Adrenal gland (tissue), 12 donors: ENCODE results near the gene KHSRP. TPM values are rescaled to one million over a fixed set of nuclear protein-coding genes. Genes with fewer than 3 reads are reported as not detected.

Experiments used
- DNase-seq, 7 donors: peaks; one replicate each; pipeline ENCODE4 v3.0.0-alpha.2; 2019 to 2020
- H3K27ac ChIP-seq, 5 donors: fragments of 200-600 bp; sonication (generic) in 4 of 5; 1 replicate in 3 of 5; 2 replicates in 2 of 5; pipeline versions ENCODE4 v1.5.1 to v1.8.0; 2016 to 2020; ENCODE audit warnings: mild to moderate bottlenecking in 1 of 5
- H3K27me3 ChIP-seq: fragments of 200-600 bp; 2 replicates; pipeline ENCODE4 v1.8.0; 2021
- H3K36me3 ChIP-seq, 2 donors: fragments of 200-600 bp; replicated peaks in 1 of 2; 1 replicate in 1 of 2; 2 replicates in 1 of 2; pipeline versions ENCODE4 v1.5.1 to v1.8.0; 2018 to 2022
- H3K4me1 ChIP-seq, 2 donors: fragments of 200-600 bp; replicated peaks in 1 of 2; 1 replicate in 1 of 2; 2 replicates in 1 of 2; pipeline versions ENCODE4 v1.5.1 to v1.8.0; 2018 to 2021
- H3K4me3 ChIP-seq, 4 donors: fragments of 200-600 bp; sonication (generic) in 3 of 4; one replicate each; pipeline ENCODE4 v1.5.1; 2016 to 2018
- H3K9me3 ChIP-seq, 3 donors: fragments of 200-600 bp; sonication (generic) in 1 of 3; replicated peaks in 1 of 3; 1 replicate in 2 of 3; 2 replicates in 1 of 3; pipeline versions ENCODE4 v1.5.1 to v1.8.0; 2016 to 2021
- CTCF ChIP-seq, 6 experiments: fragments of 450-650 bp in 4 of 6; fragments of 200-600 bp in 2 of 6; sonication (generic) in 1 of 6; IDR thresholded peaks; 1 replicate in 5 of 6; 2 replicates in 1 of 6; pipeline versions ENCODE4 v1.5.1 to v1.8.0; 2016 to 2021; ENCODE audit warnings: antibody characterized with exemption in 6 of 6, mild to moderate bottlenecking in 2 of 6, moderate library complexity in 1 of 6
- POLR2A ChIP-seq, 2 donors: fragments of 450-650 bp; IDR thresholded peaks; one replicate each; pipeline ENCODE4 v1.6.1; 2017; ENCODE audit warnings: antibody characterized with exemption in 2 of 2, mild to moderate bottlenecking in 2 of 2, moderate library complexity in 1 of 2
- WGBS, 4 donors: extraction: QIAGEN DNeasy Blood & Tissue Kit in 2 of 4; methylation state at CpG; one replicate each; pipeline versions ENCODE4 v1.1.5 to v1.1.7; 2013 to 2017; 5-methylcytosine and 5-hydroxymethylcytosine counted together
- intact Hi-C, 2 donors: fragments of 100-400 bp; cut with DNase I; formaldehyde crosslinking; loops; one replicate each; pipeline versions ENCODE4 v1.14.1 to v1.15.0; 2022 to 2023
- microRNA-seq, 3 donors: library from miRNA; unstranded; fragments of <30 nt; microRNA quantifications; one replicate each; pipeline ENCODE4, GENCODE V29; 2017 to 2020
- polyA plus RNA-seq, 3 donors: library from polyadenylated mRNA; stranded (reverse); fragments of 200-250 nt in 2 of 3; fragments of 350-450 nt in 1 of 3; fragmentation: Illumina TruSeq in 1 of 3; extraction: RNeasy Lipid Tissue Mini Kit (QIAGEN cat#74804) in 1 of 3; gene quantifications; one replicate each; pipeline ENCODE4 v1.2.3, GENCODE V29; 2013 to 2014
- small RNA-seq, 2 donors: library from RNA; depleted of rRNA; stranded (forward); fragments of <200 nt; gene quantifications; one replicate each; pipeline ENCODE3, GENCODE V24; 2016
- total RNA-seq, 9 donors: library from RNA; depleted of rRNA in 4 of 9; stranded (reverse); fragments of >200 nt in 4 of 9; fragments of 120-200 nt in 1 of 9; fragmentation: NEBNext Ultra II Directional in 1 of 9; extraction: Animal tissue kit (Norgen Biotek cat#: 25700) in 1 of 9; gene quantifications; one replicate each; pipeline versions ENCODE4 v1.1.0 to v1.2.4, GENCODE V29; 2013 to 2023
- donor health status: healthy with polysubstance abuse.
- donor health status: Bipolar disorder and iron deficiency.
- donor health status: DM: yes; HTN: yes; CAD: no.
- donor health status: DM: no; HTN: no; CAD: no.
- donor health status: DM: no; HTN: no; CAD: no.
- donor health status: DM: yes; HTN: yes; CAD: no.

The KHSRP gene
- total and polyA plus RNA-seq, 12 donors = 44.6 to 261 (median 134) TPM

GRCh38 chr19:6373813-6374108, 50.9 kb downstream of the KHSRP start:
- H3K36me3 ChIP-seq = peaks cover 0 to 14% of the 10 kb centered on the region in 2 donors
- H3K4me3 ChIP-seq = peak overlapping the region in 2 of 4 donors; percentile 78 to 99
- TF ChIP-seq CTCF (IDR thresholded peaks at IDR 0.05) (no peak), POLR2A (IDR thresholded peaks at IDR 0.05) (no peak)
- no peaks in the 10 kb centered on the region for H3K9me3 ChIP-seq
- 21 to 28% (median 24%) methylated on average over 4 to 5 of the region's 5 CpGs for WGBS, 4 donors
- no peak for DNase-seq
- intact Hi-C loops = no loop called here
- peaks cover 5% of the 10 kb centered on the region in 2 donors for H3K4me1 ChIP-seq
- H3K27me3 ChIP-seq = no peaks in the 10 kb centered on the region
- H3K27ac ChIP-seq = peak overlapping the region in 3 of 5 donors; percentile 17 to 96 (median 50)

GRCh38 chr19:6373096-6373812, 51.4 kb downstream of the KHSRP start:
- no peak for TF ChIP-seq CTCF (IDR thresholded peaks at IDR 0.05)
- TF ChIP-seq POLR2A (IDR thresholded peaks at IDR 0.05) = no peak
- intact Hi-C loops = no loop called here
- Histone ChIP-seq H3K4me3 (peak overlapping the region; percentile 78 to 99 (median 95)), H3K4me1 (peaks cover 5% of the 10 kb centered on the region in 2 donors), H3K27ac (peak overlapping the region; percentile 96 to 100 (median 99)), H3K9me3 (no peaks in the 10 kb centered on the region), H3K27me3 (no peaks in the 10 kb centered on the region), H3K36me3 (peaks cover 0 to 17% of the 10 kb centered on the region in 2 donors)
- peak; percentile 98 to 99 (median 99) for DNase-seq
- WGBS, 4 donors = 0 to 5% (median 1%) methylated on average over 19 to 53 of the region's 53 CpGs

- intact Hi-C loops = no loop called here
- H3K27me3 ChIP-seq = no peaks in the 10 kb centered on the region
- H3K36me3 ChIP-seq = peaks cover 0 to 23% of the 10 kb centered on the region in 2 donors
- peak; percentile 99 to 100 (median 100) for DNase-seq
- H3K4me1 ChIP-seq = peaks cover 5% of the 10 kb centered on the region in 2 donors
- no peaks in the 10 kb centered on the region for H3K9me3 ChIP-seq
- H3K27ac ChIP-seq = peak within 1 kb of the TSS; percentile 96 to 100 (median 99)
- peak within 1 kb of the TSS; percentile 78 to 99 (median 95) for H3K4me3 ChIP-seq
- 0% methylated on average over 9 to 47 of the region's 47 CpGs for WGBS, 4 donors
- peak; percentile 65 to 76 for TF ChIP-seq POLR2A (IDR thresholded peaks at IDR 0.05)
- TF ChIP-seq CTCF (IDR thresholded peaks at IDR 0.05) = no peak
These were observed 52.0 kb downstream of the KHSRP start, which contains the start of gene ALKBH7 for GRCh38 chr19:6372594-6373095. Gene ALKBH7, plus strand, starts transcription at chr19:6372794. Its CDS starts 27 bp downstream, at chr19:6372821.

- TF ChIP-seq CTCF (IDR thresholded peaks at IDR 0.05) = no peak
- TF ChIP-seq POLR2A (IDR thresholded peaks at IDR 0.05) = no peak
- 93 to 97% (median 95%) methylated on average over 16 to 21 of the region's 21 CpGs for WGBS, 4 donors
- Histone ChIP-seq H3K36me3 (peaks cover 0 to 51% of the 10 kb centered on the region in 2 donors), H3K27ac (no peak overlapping the region), H3K27me3 (no peaks in the 10 kb centered on the region), H3K9me3 (no peaks in the 10 kb centered on the region), H3K4me3 (no peak overlapping the region), H3K4me1 (peaks cover 0 to 9% of the 10 kb centered on the region in 2 donors)
- intact Hi-C loops = no loop called here
- DNase-seq = no peak
These were observed 60.3 kb downstream of the KHSRP start for GRCh38 chr19:6364353-6364752.

Small RNAs within 50 kb of the gene (microRNA-seq; reads per million reads assigned to microRNA genes)
- gene MIR3940 (2.2 to 318 (median 56.5) reads per million in 3 donors), gene MIR6790 (0 to 0.28 (median 0) reads per million in 3 donors), gene MIR6885 (1.3 to 3.4 (median 1.9) reads per million in 3 donors)

Small RNAs within 50 kb of the gene (small RNA-seq; reads per million reads assigned to genes)
- gene MIR6790 = 0 reads per million in 2 donors
- gene MIR6885 = 0 to 0.08 reads per million in 2 donors

Other genes with a start within 250 kb of the KHSRP start
- gene MLLT1, start 144.8 kb downstream of the KHSRP start, total RNA-seq = 10 to 100 TPM in 8 of 9 donors, 1 to 10 TPM in 1; 9.3 to 66.3 (median 22.8) TPM
- 10 to 100 TPM; 10.4 to 41.1 (median 33.6) TPM for gene MLLT1, start 144.8 kb downstream of the KHSRP start, polyA plus RNA-seq
- under 1 TPM in 1 of 9 donors, not detected in 8; 0.11 TPM for gene ACER1, start 91.2 kb downstream of the KHSRP start, total RNA-seq
- gene ACER1, start 91.2 kb downstream of the KHSRP start, polyA plus RNA-seq = under 1 TPM in 1 of 3 donors, not detected in 2; 0.16 TPM
- gene CLPP, start 63.3 kb downstream of the KHSRP start, total RNA-seq = 100 to 1,000 TPM in 5 of 9 donors, 10 to 100 TPM in 4; 81.6 to 151 (median 101) TPM
- 10 to 100 TPM; 35.7 to 69.8 (median 57.2) TPM for gene CLPP, start 63.3 kb downstream of the KHSRP start, polyA plus RNA-seq
- gene ALKBH7, start 52.0 kb downstream of the KHSRP start, total RNA-seq = 100 to 1,000 TPM in 3 of 9 donors, 10 to 100 TPM in 6; 63.8 to 137 (median 86.8) TPM
- 10 to 100 TPM in 2 of 3 donors, 1 to 10 TPM in 1; 3.2 to 59.2 (median 52.9) TPM for gene ALKBH7, start 52.0 kb downstream of the KHSRP start, polyA plus RNA-seq
- 1 to 10 TPM in 7 of 9 donors, under 1 TPM in 2; 0.48 to 3.6 (median 1.3) TPM for gene PSPN, start 48.9 kb downstream of the KHSRP start, total RNA-seq
- gene PSPN, start 48.9 kb downstream of the KHSRP start, polyA plus RNA-seq = 1 to 10 TPM in 1 of 3 donors, under 1 TPM in 2; 0.67 to 2.3 (median 0.86) TPM
- 10 to 100 TPM; 29.0 to 67.3 (median 48.6) TPM for gene GTF2F1, start 31.6 kb downstream of the KHSRP start, total RNA-seq
- gene GTF2F1, start 31.6 kb downstream of the KHSRP start, polyA plus RNA-seq = 10 to 100 TPM; 57.1 to 79.1 (median 73.1) TPM
- under 1 TPM in 4 of 9 donors, not detected in 5; 0.18 to 0.46 (median 0.29) TPM for gene SLC25A41, start 9.0 kb upstream of the KHSRP start, total RNA-seq
- gene SLC25A41, start 9.0 kb upstream of the KHSRP start, polyA plus RNA-seq = 1 to 10 TPM in 1 of 3 donors, under 1 TPM in 1, not detected in 1; 0.54 to 1.4 TPM
- gene SLC25A23, start 35.0 kb upstream of the KHSRP start, total RNA-seq = 100 to 1,000 TPM in 3 of 9 donors, 10 to 100 TPM in 6; 41.2 to 189 (median 74.3) TPM
- 10 to 100 TPM; 43.2 to 54.7 (median 49.3) TPM for gene SLC25A23, start 35.0 kb upstream of the KHSRP start, polyA plus RNA-seq
- gene CRB3, start 39.5 kb upstream of the KHSRP start, total RNA-seq = under 1 TPM in 5 of 9 donors, not detected in 4; 0.28 to 0.95 (median 0.72) TPM
- 1 to 10 TPM in 1 of 3 donors, under 1 TPM in 1, not detected in 1; 0.51 to 1.4 TPM for gene CRB3, start 39.5 kb upstream of the KHSRP start, polyA plus RNA-seq
- 1 to 10 TPM in 7 of 9 donors, under 1 TPM in 2; 0.66 to 7.6 (median 4.4) TPM for gene DENND1C, start 57.0 kb upstream of the KHSRP start, total RNA-seq
- gene DENND1C, start 57.0 kb upstream of the KHSRP start, polyA plus RNA-seq = 10 to 100 TPM in 1 of 3 donors, 1 to 10 TPM in 2; 1.4 to 12.1 (median 6.6) TPM
- 100 to 1,000 TPM in 6 of 9 donors, 10 to 100 TPM in 3; 60.1 to 752 (median 166) TPM for gene TUBB4A, start 77.5 kb upstream of the KHSRP start, total RNA-seq
- gene TUBB4A, start 77.5 kb upstream of the KHSRP start, polyA plus RNA-seq = 100 to 1,000 TPM in 1 of 3 donors, 10 to 100 TPM in 2; 50.4 to 560 (median 63.1) TPM
- gene TNFSF9, start 106.2 kb upstream of the KHSRP start, total RNA-seq = 1 to 10 TPM in 4 of 9 donors, under 1 TPM in 4, not detected in 1; 0.50 to 1.6 (median 0.89) TPM
- gene TNFSF9, start 106.2 kb upstream of the KHSRP start, polyA plus RNA-seq = under 1 TPM; 0.16 to 0.40 (median 0.32) TPM
- gene CD70, start 166.3 kb upstream of the KHSRP start, total RNA-seq = under 1 TPM in 1 of 9 donors, not detected in 8; 0.27 TPM
- gene CD70, start 166.3 kb upstream of the KHSRP start, polyA plus RNA-seq = under 1 TPM in 1 of 3 donors, not detected in 2; 0.34 TPM
- gene TNFSF14, start 245.3 kb upstream of the KHSRP start, total RNA-seq = 1 to 10 TPM in 2 of 9 donors, under 1 TPM in 6, not detected in 1; under 0.01 to 2.5 (median 0.56) TPM
- 1 to 10 TPM in 2 of 3 donors, under 1 TPM in 1; 0.60 to 3.5 (median 3.0) TPM for gene TNFSF14, start 245.3 kb upstream of the KHSRP start, polyA plus RNA-seq